HepG2 (cell line): Measurements from ENCODE around the gene COG8. TPM values are rescaled to one million over a fixed set of nuclear protein-coding genes. Genes with fewer than 3 reads are reported as not detected.

ENCODE experiments used
- ARID5B ChIP-seq: IDR thresholded peaks from 2 replicates; pipeline ENCODE4 v1.4.0; 2020; ENCODE audit warnings: mild to moderate bottlenecking, missing genetic modification reagents
- ASH2L ChIP-seq: fragments of 300-600, 200-600 bp; sonication (generic); IDR thresholded peaks from 2 replicates; pipeline ENCODE4 v1.7.0; 2017; ENCODE audit warnings: low read depth, mild to moderate bottlenecking, moderate library complexity, mixed read lengths, low read length; ENCODE audit not compliant: insufficient read length
- CSRNP2 ChIP-seq: sonication (generic); formaldehyde crosslinking; conservative IDR thresholded peaks from 2 replicates; pipeline ENCODE4 v1.8.0; 2022; ENCODE audit warnings: low read depth, missing genetic modification reagents
- FOXP4 ChIP-seq: sonication (generic); formaldehyde crosslinking; IDR thresholded peaks from 2 replicates; pipeline ENCODE4 v1.4.0; 2020; ENCODE audit warnings: missing genetic modification reagents
- HES4 ChIP-seq: sonication (generic); formaldehyde crosslinking; IDR thresholded peaks from 2 replicates; pipeline ENCODE4 v1.9.0; 2021; ENCODE audit warnings: mild to moderate bottlenecking, missing genetic modification reagents, borderline replicate concordance
- HNF4A ChIP-seq: sonication (generic); formaldehyde crosslinking; IDR thresholded peaks from 2 replicates; pipeline ENCODE4 v1.4.0; 2020; ENCODE audit warnings: missing genetic modification reagents
- KMT2A ChIP-seq: sonication (generic); formaldehyde crosslinking; IDR thresholded peaks from 2 replicates; pipeline ENCODE4 v1.4.0; 2020; ENCODE audit warnings: missing genetic modification reagents
- SAP130 ChIP-seq: IDR thresholded peaks from 2 replicates; pipeline ENCODE4 v1.6.1; 2016; ENCODE audit warnings: low read depth
- TEF ChIP-seq: sonication (generic); formaldehyde crosslinking; IDR thresholded peaks from 2 replicates; pipeline ENCODE4 v1.5.0; 2020; ENCODE audit warnings: missing genetic modification reagents
- ZNF333 ChIP-seq: sonication (generic); formaldehyde crosslinking; IDR thresholded peaks from 2 replicates; pipeline ENCODE4 v1.4.0; 2020; ENCODE audit warnings: mild to moderate bottlenecking, missing genetic modification reagents, borderline replicate concordance
- ZNF556 ChIP-seq: sonication (generic); formaldehyde crosslinking; IDR thresholded peaks from 2 replicates; pipeline ENCODE4 v1.4.0; 2020; ENCODE audit warnings: mild to moderate bottlenecking, missing genetic modification reagents, borderline replicate concordance
- ZNF644 ChIP-seq: IDR thresholded peaks from 2 replicates; pipeline ENCODE4 v1.6.1; 2016; ENCODE audit warnings: low read depth
- ZNF879 ChIP-seq: sonication (generic); formaldehyde crosslinking; IDR thresholded peaks from 2 replicates; pipeline ENCODE4 v1.8.1; 2023; ENCODE audit warnings: missing genetic modification reagents
- polyA plus RNA-seq, 8 experiments: library from polyadenylated mRNA; depleted of rRNA in 3 of 8; stranded (reverse) in 7 of 8; unstranded in 1 of 8; fragments of >200 nt; fragmentation: Illumina TruSeq in 4 of 8; extraction: Trizol in 4 of 8; gene quantifications; 2 replicates each; pipeline versions ENCODE4 v1.2.1 to v1.2.3, GENCODE V29; 2011 to 2016; ENCODE audit warnings: low read depth in 4 of 8, missing spikeins in 1 of 8, mixed read lengths in 1 of 8; ENCODE audit not compliant: insufficient read depth in 1 of 8
- total RNA-seq, 5 experiments: library from RNA; depleted of rRNA; stranded (reverse); fragments of >200 nt; fragmentation: Illumina TruSeq; extraction: Trizol; gene quantifications; 2 replicates each; pipeline ENCODE4 v1.2.3, GENCODE V29; 2016; ENCODE audit warnings: low read depth in 1 of 5
- TF ChIP-seq, protein P1 (sequence below): IDR thresholded peaks from 2 replicates; pipeline ENCODE4 v1.6.1; 2016; ENCODE audit warnings: low read depth, control low read depth
- TF ChIP-seq, protein P2 (sequence below): sonication (generic); formaldehyde crosslinking; IDR thresholded peaks from 2 replicates; pipeline ENCODE4 v1.5.0; 2020; ENCODE audit warnings: mild to moderate bottlenecking, missing genetic modification reagents, borderline replicate concordance

COG8 gene
- total and polyA plus RNA-seq, 2 of the 13 experiments (the other 11 are each of a cell fraction or from before 2014, with no cell fraction given): 45.5 to 52.1 TPM

- no peak for TF ChIP-seq TEF (CRISPR knock-in tag)
- peak; percentile 78 for TF ChIP-seq HNF4A (CRISPR knock-in tag)
- TF ChIP-seq ZNF556 (CRISPR knock-in tag): no peak
- TF ChIP-seq SAP130 (CRISPR knock-in tag): peak; percentile 49
- TF ChIP-seq, protein P1, sequence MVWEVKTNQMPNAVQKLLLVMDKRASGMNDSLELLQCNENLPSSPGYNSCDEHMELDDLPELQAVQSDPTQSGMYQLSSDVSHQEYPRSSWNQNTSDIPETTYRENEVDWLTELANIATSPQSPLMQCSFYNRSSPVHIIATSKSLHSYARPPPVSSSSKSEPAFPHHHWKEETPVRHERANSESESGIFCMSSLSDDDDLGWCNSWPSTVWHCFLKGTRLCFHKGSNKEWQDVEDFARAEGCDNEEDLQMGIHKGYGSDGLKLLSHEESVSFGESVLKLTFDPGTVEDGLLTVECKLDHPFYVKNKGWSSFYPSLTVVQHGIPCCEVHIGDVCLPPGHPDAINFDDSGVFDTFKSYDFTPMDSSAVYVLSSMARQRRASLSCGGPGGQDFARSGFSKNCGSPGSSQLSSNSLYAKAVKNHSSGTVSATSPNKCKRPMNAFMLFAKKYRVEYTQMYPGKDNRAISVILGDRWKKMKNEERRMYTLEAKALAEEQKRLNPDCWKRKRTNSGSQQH (CRISPR knock-in tag): 0 out of 2 replicates have a peak, but pooled peaks have one; percentile 44
- TF ChIP-seq FOXP4 (CRISPR knock-in tag): no peak
- no peak for TF ChIP-seq HES4 (CRISPR knock-in tag)
- peak; percentile 40; the same call in 1 of the 2 replicates for TF ChIP-seq ZNF644 (CRISPR knock-in tag)
- TF ChIP-seq, protein P2, sequence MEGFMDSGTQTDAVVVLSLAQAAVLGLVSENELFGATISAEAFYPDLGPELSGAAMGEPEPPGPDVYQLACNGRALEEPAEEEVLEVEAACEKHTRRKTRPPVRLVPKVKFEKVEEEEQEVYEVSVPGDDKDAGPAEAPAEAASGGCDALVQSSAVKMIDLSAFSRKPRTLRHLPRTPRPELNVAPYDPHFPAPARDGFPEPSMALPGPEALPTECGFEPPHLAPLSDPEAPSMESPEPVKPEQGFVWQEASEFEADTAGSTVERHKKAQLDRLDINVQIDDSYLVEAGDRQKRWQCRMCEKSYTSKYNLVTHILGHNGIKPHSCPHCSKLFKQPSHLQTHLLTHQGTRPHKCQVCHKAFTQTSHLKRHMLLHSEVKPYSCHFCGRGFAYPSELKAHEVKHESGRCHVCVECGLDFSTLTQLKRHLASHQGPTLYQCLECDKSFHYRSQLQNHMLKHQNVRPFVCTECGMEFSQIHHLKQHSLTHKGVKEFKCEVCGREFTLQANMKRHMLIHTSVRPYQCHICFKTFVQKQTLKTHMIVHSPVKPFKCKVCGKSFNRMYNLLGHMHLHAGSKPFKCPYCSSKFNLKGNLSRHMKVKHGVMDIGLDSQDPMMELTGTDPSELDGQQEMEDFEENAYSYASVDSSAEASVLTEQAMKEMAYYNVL (CRISPR knock-in tag): no peak
- peak; percentile 59; the same call in 1 of the 2 replicates for TF ChIP-seq KMT2A (CRISPR knock-in tag)
- TF ChIP-seq ASH2L: peak; percentile 33
- no peak for TF ChIP-seq ZNF333 (CRISPR knock-in tag)
- TF ChIP-seq CSRNP2: no peak
- peak; percentile 54 for TF ChIP-seq ARID5B
- TF ChIP-seq ZNF879 (CRISPR knock-in tag): no peak
Measured at GRCh38 chr16:69378036-69378435, 38.7 kb upstream of the COG8 start (continued).
